Measurements from ENCODE around the gene NLRP9.

- TF ChIP-seq, protein P1, sequence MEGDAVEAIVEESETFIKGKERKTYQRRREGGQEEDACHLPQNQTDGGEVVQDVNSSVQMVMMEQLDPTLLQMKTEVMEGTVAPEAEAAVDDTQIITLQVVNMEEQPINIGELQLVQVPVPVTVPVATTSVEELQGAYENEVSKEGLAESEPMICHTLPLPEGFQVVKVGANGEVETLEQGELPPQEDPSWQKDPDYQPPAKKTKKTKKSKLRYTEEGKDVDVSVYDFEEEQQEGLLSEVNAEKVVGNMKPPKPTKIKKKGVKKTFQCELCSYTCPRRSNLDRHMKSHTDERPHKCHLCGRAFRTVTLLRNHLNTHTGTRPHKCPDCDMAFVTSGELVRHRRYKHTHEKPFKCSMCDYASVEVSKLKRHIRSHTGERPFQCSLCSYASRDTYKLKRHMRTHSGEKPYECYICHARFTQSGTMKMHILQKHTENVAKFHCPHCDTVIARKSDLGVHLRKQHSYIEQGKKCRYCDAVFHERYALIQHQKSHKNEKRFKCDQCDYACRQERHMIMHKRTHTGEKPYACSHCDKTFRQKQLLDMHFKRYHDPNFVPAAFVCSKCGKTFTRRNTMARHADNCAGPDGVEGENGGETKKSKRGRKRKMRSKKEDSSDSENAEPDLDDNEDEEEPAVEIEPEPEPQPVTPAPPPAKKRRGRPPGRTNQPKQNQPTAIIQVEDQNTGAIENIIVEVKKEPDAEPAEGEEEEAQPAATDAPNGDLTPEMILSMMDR (IDR thresholded peaks at IDR 0.05; ENCODE audit: insufficient read depth, low read length) = no peak
- TF ChIP-seq REST (IDR thresholded peaks at IDR 0.05; ENCODE audit: insufficient replicate concordance, low read depth) = no peak
- TF ChIP-seq POLR2AphosphoS5 (IDR thresholded peaks at IDR 0.05; ENCODE audit: low read depth) = no peak
- TF ChIP-seq GABPA (IDR thresholded peaks at IDR 0.05; ENCODE audit: low read depth) = no peak
Observed at GRCh38 chr19:55766466-55766865, 28.3 kb upstream of the NLRP9 start.

All from HL-60 (cell line).